ENCODE data around the gene INTS11. TPM values are rescaled to one million over a fixed set of nuclear protein-coding genes. Genes with fewer than 3 reads are reported as not detected.

INTS11 gene
- total RNA-seq, 2 donors from 2014 or later: 97.3 to 178 TPM

DNA sequence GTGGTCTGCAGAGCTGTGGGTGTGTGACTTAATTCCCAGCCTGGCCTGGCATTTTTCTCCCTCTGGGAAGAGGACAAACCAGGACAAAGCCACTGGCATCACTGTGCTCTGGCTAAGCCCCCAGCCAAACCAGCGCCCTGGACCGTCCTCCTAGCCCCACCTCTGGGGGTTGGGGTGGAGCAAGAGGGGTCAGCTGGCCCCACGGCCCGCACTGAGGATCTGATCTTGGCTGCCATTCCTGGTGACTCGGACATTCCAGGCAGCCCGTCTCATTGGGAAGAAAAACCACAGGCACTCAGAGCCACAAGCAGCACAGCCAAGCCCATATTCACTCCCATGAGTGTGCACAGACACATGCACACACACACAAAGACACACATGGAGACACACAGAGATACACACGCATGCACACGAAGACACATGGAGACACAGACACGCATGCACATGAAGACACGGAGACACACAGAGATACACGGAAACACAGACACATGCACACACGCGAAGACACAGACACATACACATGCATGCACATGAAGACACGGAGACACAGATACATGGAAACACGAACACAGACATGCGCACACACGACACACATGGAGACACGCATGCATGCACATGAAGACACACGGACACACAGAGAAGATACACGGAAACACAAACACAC lies 36.2 kb upstream of the INTS11 start:
- WGBS: 74% methylated on average over 18 of the region's 20 CpGs
- intact Hi-C loops (cut with DNase I): no loop called here
- H3K27me3 ChIP-seq (replicated peaks; ENCODE audit: insufficient read depth): no peaks in the 10 kb centered on the region
- H3K4me1 ChIP-seq (replicated peaks): no peaks in the 10 kb centered on the region
- TF ChIP-seq POLR2A (IDR thresholded peaks at IDR 0.05) (no peak), POLR2AphosphoS5 (IDR thresholded peaks at IDR 0.05) (no peak)
- H3K36me3 ChIP-seq: no peaks in the 10 kb centered on the region
- no peaks in the 10 kb centered on the region for H3K9me3 ChIP-seq
- no peak overlapping the region for H3K4me3 ChIP-seq
- H3K27ac ChIP-seq: peak overlapping the region; percentile 65 to 72
- no peak for DNase-seq (ENCODE audit: low spot score)

DNA sequence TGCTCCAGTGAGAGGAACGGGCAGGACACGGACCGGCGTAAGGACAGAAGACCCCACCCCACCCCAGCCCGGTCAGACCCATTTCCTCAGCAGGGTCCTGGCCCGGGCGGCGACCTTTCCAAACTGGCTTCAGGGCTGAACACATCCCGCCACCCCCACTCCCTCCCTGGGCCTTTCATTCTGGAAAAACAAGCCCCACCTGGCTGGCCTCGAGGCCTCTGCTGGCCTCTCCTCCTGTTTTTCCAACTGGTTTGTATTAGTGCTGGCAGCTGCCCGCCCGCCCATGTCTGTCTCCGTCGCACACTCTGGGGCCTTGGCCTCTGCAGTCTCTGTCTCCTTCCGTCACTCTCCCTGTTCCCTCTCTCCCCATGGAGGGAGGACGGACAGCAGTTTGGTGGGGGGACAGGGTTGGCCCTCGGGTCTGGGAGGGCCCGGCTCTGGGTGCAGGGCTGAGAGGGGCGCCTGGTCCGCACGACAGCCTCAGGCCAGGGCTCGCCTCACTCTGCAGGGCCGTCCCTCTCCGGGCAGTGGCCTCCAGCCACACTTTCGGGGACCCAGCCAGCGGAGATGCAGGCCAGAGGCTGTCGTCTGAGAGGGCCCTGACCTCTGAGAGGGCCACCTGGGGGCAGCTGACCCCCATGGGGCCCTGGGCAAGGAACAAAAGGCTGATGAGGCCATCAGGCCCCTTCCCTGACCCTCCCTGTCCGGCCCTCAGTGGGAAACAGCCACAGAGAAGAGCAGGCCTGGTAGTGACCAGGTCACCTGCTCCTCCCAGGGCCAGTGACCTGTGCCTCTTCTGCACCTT lies 35.4 kb upstream of the INTS11 start:
- DNase-seq (ENCODE audit: low spot score): no peak
- H3K27ac ChIP-seq: peak overlapping the region; percentile 72 to 83
- no peaks in the 10 kb centered on the region for H3K36me3 ChIP-seq
- intact Hi-C loops (cut with DNase I): no loop called here
- no peaks in the 10 kb centered on the region for H3K27me3 ChIP-seq (replicated peaks; ENCODE audit: insufficient read depth)
- no peaks in the 10 kb centered on the region for H3K9me3 ChIP-seq
- TF ChIP-seq POLR2AphosphoS5 (IDR thresholded peaks at IDR 0.05): no peak
- no peak for TF ChIP-seq POLR2A (IDR thresholded peaks at IDR 0.05)
- no peak for TF ChIP-seq CTCF (IDR thresholded peaks at IDR 0.05)
- H3K4me3 ChIP-seq: no peak overlapping the region
- WGBS: 45% methylated on average over 28 of the region's 28 CpGs
- no peaks in the 10 kb centered on the region for H3K4me1 ChIP-seq (replicated peaks)

DNA sequence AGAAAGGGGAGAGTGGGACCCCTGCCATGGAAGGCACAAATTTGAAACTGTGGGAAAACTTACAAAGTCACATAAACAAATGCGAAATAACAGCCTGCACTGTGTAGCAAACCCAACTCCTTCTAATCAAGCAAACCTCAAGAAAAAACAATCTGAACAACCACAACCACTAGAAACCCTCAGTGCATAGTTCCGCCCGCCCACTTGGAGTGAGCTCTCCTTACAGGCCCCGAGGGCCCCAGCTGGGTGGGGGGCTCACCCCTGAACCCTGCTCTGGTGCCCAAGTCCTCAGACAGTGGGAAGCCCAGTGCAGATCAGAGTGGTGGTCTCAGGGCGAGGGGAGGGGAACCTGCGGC lies 34.8 kb upstream of the INTS11 start:
- H3K27ac ChIP-seq: peak overlapping the region; percentile 72 to 83
- H3K4me1 ChIP-seq (replicated peaks): no peaks in the 10 kb centered on the region
- TF ChIP-seq POLR2A (IDR thresholded peaks at IDR 0.05): no peak
- TF ChIP-seq POLR2AphosphoS5 (IDR thresholded peaks at IDR 0.05): no peak
- TF ChIP-seq CTCF (IDR thresholded peaks at IDR 0.05): no peak
- 62% methylated on average over 6 of the region's 6 CpGs for WGBS
- H3K36me3 ChIP-seq: no peaks in the 10 kb centered on the region
- intact Hi-C loops (cut with DNase I): no loop called here
- H3K9me3 ChIP-seq: no peaks in the 10 kb centered on the region
- DNase-seq (ENCODE audit: low spot score): no peak
- H3K4me3 ChIP-seq: no peak overlapping the region
- H3K27me3 ChIP-seq (replicated peaks; ENCODE audit: insufficient read depth): no peaks in the 10 kb centered on the region

- Histone ChIP-seq H3K27me3 (replicated peaks; ENCODE audit: insufficient read depth) (no peaks in the 10 kb centered on the region), H3K9me3 (no peaks in the 10 kb centered on the region), H3K36me3 (no peaks in the 10 kb centered on the region), H3K27ac (peak within 1 kb of the TSS; percentile 72 to 83), H3K4me1 (replicated peaks) (no peaks in the 10 kb centered on the region), H3K4me3 (peak within 1 kb of the TSS; percentile 30 to 37)
- 23% methylated on average over 29 of the region's 29 CpGs for WGBS
- intact Hi-C loops (cut with DNase I): no loop called here
- TF ChIP-seq POLR2A (IDR thresholded peaks at IDR 0.05) (no peak), POLR2AphosphoS5 (IDR thresholded peaks at IDR 0.05) (no peak), CTCF (IDR thresholded peaks at IDR 0.05) (no peak)
- DNase-seq (ENCODE audit: low spot score): no peak
Observed at GRCh38 chr1:1358433-1359271, 34.2 kb upstream of the INTS11 start, which contains the start of gene MXRA8. Gene MXRA8, minus strand, starts transcription at chr1:1358555. Its CDS starts 51 bp downstream, at chr1:1358504.

DNA sequence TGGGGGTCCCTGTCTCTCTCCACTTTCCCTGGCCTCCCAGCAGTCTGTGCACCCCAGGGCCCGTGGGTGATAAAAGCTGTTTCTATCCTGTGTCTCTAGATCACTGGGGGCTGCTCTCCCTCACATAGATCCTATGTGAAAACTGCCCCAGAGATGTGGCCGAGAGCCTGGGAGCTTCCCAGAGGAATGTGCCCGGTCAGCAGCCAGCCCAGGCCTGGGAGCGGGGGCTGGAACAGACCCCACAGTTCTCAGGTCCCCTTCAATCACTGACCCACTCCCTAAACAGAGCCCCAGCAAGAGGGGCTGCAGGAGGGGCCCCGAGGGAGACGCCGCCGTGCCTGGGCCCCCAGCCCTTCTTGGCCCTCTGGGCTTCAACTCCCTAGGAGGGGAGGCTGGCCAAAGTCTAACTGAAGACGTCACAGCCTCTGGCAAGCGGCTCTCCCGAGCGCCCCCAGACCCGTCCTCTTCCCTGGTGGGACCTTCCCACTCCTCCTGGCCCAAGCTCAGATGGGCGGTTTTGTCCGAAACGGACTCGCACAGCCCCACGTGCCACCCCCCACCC lies 33.5 kb upstream of the INTS11 start:
- 8% methylated on average over 17 of the region's 18 CpGs for WGBS
- intact Hi-C loops (cut with DNase I): no loop called here
- Histone ChIP-seq H3K4me3 (peak overlapping the region; percentile 30 to 37), H3K27ac (peak overlapping the region; percentile 72 to 83), H3K27me3 (replicated peaks; ENCODE audit: insufficient read depth) (no peaks in the 10 kb centered on the region), H3K9me3 (no peaks in the 10 kb centered on the region), H3K4me1 (replicated peaks) (no peaks in the 10 kb centered on the region), H3K36me3 (no peaks in the 10 kb centered on the region)
- TF ChIP-seq CTCF (IDR thresholded peaks at IDR 0.05) (no peak), POLR2AphosphoS5 (IDR thresholded peaks at IDR 0.05) (no peak), POLR2A (IDR thresholded peaks at IDR 0.05) (no peak)
- no peak for DNase-seq (ENCODE audit: low spot score)

Data from prostate gland (tissue), 2 donors.